GM18519 (cell line): ENCODE data around the gene RFPL3.

Experiments
- ATAC-seq: cut with Tn5 transposase; IDR thresholded peaks from one replicate; pipeline ENCODE4 v1.9.1; 2021; ENCODE audit warnings: mild to moderate bottlenecking, moderate library complexity; ENCODE audit not compliant: unreplicated experiment, low FRiP score

RFPL3 gene

GRCh38 chr22:32407312-32407711, 49.6 kb downstream of the RFPL3 start:
- ATAC-seq, result no peak

DNA sequence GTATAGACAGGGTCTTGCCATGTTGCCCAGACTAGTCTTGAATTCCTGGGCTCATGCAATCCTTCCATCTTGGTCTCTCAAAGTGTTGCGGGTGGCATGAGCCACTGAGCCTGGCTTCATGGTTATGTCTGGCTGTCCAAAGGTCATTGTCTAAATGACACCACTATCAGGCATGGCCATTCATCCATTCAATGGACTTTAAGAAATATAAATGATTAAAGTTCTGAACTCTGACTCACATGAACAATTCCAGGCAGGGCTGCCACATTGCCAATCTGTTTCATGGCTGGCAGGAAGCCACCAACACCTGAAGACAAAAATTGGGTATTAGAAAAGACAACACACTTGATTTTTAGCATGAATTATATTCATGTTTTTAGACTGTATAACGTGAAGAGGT, 50.3 kb downstream of the RFPL3 start:
- ATAC-seq, result no peak

GRCh38 chr22:32409977-32410376, 52.3 kb downstream of the RFPL3 start:
- ATAC-seq, result no peak

GRCh38 chr22:32410459-32410858, 52.8 kb downstream of the RFPL3 start:
- ATAC-seq, result no peak
